Kidney capillary endothelial cell (primary cell): ENCODE results near the gene SLC25A15.
A peak's percentile ranks its signal among the peaks of the same experiment; 100 is the strongest.
"Not testable (repeated sequence)": the region's sequence is repeated elsewhere in the genome, so short reads cannot be mapped to it uniquely, and the experiment has no call there.

Source experiments
- DNase-seq: peaks from one replicate; pipeline ENCODE4 v3.0.0-alpha.2; 2018; ENCODE audit warnings: low spot score

SLC25A15 gene

DNA sequence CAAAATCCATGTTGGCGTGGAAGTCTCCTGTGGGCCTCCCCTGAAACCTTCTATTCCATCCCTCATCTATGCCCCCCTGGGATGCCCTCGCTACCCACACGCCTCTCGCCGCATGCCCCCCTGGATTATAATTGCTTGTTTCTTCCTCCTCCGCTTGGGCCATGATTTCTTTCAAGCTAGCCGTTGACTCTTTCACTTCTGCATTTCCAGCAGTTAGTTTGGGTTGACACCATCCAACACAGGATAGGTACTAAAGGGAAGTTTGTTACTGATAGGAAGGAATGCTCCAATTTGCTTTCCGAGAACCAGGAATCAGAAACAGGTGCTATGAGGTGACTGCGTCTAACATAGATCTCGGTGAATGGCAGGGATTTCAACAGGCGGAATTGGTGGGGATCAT lies 7.7 kb upstream of the SLC25A15 start:
- DNase-seq, result no peak

GRCh38 chr13:40782971-40783370 lies 6.4 kb upstream of the SLC25A15 start:
- not testable (repeated sequence) for DNase-seq

DNA sequence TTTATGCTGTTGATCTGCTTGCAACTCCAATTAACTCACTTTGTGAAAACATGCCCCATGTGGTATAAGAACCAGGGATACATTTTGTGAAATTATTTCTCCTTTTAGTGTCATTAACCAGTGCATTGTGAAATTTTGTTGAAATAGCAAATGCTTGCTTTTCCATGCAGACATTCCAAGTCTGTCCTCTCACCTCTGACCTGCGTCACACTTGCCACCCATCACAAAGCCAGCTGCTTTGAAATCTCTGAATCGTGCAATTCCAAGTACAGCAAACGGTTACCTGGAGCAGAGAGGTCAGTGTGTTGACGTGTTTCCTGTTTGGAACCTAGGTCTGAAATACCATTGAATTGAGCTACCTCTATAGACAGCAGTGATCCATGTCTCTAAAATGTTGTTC lies 4.9 kb upstream of the SLC25A15 start:
- DNase-seq, result no peak

DNA sequence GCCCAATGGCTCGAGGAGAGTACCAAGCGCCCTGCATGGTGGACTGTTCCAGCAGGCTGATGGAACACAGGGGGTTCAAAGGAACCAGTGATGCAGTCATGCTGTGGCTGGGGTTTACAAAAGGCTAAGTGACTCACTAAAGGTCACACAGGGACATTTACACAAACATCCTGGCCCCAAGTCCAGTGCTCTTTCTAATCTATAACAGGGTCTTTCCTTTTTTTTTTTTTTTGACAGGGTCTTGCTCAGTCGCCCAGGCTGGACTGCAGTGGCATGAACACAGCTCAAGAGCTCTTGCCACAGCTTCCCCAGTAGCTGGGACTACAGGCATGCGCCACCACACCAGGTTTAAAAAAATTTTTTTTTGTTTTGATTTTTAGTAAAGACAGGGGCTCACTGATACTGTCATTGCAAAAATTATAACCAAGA lies 2.8 kb upstream of the SLC25A15 start:
- peak; percentile 29 for DNase-seq

- no peak for DNase-seq
Measured at GRCh38 chr13:40787062-40787461, 2.3 kb upstream of the SLC25A15 start.

GRCh38 chr13:40788540-40789274 lies 704 bp upstream of the SLC25A15 start:
- not testable (repeated sequence) for DNase-seq

GRCh38 chr13:40790154-40790616 lies 774 bp downstream of the SLC25A15 start:
- DNase-seq, result no peak

- no peak for DNase-seq
Measured at GRCh38 chr13:40792284-40793051, 3.1 kb downstream of the SLC25A15 start.

DNA sequence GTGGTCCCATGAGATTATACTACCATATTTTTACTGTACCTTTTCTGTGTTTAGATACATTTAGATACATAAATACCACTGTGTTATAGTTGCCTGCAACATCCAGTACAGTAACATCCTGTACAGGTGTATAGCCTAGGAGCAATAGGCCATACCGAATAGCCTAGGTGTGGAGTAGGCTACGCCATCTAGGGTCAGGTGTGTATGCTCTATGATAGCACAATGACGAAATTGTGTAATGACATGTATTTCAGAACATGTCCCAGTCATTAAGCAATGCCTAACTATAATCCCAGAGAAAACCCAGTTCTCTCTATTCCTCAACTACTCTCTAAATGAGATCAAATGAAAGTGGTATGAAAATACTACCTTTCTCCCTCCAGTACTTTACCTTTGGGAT lies 3.9 kb downstream of the SLC25A15 start:
- DNase-seq, result no peak

- DNase-seq, result no peak
Measured at GRCh38 chr13:40794414-40795368, 5.3 kb downstream of the SLC25A15 start.

- DNase-seq, result no peak
Measured at GRCh38 chr13:40796649-40797048, 7.2 kb downstream of the SLC25A15 start.

GRCh38 chr13:40798380-40798779 lies 9.0 kb downstream of the SLC25A15 start:
- no peak for DNase-seq

DNA sequence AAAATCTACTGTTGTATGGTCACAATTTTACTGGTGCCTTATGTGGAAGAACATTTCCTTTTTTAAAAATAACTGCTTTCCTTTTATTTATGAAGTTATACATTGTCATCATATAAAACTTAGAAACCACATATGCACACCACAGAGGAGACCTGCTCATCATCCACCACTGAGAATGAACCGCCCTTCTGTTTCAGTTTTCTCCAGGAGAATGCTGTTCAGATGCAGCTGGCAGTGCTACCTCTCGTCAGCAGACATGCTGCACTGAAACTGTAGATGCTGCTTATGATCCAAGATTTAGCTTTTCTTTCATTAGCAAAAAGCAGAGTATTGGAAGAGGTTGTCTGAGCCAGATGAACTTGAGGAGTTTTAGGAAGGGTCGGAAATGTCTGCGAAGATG lies 10.1 kb downstream of the SLC25A15 start:
- DNase-seq, result no peak

DNA sequence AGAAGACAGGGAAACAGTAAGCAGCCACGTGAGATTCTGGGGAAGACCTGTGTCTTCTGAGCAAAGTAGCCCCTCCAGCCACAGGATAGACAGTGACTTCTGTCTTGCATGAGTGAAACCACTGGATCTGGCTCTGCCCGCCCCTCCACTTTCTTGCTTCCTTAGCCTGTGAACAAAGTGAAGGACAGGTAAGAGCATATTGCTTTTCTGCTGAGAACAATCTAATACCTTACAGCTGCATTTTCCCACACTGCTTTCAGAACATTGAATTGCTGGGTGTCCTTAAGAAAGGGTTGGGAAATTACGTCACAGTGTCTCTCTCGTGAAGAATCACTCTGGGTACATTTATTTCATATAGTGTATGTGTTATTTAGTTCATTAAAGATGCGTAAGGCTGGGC lies 11.1 kb downstream of the SLC25A15 start:
- no peak for DNase-seq

DNA sequence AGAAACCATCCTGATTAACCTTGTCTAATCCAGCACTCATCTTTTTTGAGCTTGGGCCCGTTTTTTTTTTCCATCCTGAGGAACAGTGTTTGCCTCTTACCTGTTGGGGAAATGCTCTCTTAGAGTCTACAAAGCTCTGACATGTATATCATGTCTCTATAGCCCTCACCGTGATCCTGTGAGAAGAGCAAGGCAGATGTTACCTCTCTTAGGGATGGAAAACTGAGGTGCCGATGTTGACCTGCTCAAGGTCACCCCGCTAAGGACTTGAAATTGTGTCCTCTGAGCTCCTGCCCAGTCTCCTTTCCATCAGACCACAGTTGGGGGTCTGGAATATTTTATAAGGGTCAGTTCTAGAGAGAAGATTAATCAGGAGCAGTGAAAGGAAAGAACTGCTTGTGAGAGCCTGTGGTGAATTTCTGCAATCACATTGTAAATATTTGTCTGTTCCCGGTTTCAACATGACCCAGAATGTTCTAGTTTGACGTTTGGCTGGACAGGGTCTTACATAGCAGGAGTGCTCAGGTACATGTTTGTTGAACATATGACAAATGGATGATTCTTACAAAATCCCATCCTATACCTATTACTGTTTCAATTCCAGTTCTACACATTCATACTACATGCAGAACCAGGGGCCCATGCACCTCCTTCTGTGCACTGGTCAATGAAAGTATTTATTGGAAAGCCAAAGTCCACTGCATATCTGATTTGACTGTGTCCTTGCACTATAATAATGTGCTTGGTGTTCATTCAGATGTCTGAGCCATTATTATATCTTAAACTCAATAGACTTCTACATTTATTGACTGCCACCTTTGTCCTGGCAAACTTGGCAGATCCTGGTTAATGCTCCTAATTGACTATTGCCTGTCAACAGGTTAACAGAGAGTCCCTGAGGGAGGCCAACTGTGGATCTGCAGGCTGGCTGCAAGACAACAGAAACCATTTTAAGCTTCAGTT lies 12.1 kb downstream of the SLC25A15 start:
- DNase-seq, result no peak

DNA sequence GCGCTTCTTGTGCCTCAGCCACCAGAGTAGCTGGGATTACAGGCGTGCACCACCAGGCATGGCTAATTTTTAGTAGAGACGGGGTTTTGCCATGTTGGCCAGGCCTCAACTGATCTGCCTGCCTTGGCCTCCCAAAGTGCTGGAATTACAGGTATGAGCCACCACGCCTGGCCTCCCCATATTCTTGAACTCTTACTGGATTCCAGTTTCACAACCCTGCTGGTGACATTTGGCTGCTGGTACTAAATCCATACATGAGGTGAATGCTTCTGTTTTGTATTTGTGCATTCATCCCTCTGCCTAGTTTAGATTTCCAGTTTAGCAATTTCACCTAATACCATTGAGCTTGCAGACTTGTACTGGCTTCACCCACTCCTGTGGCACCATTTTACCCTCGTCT lies 13.9 kb downstream of the SLC25A15 start:
- DNase-seq, result no peak

GRCh38 chr13:40806241-40806640 lies 16.8 kb downstream of the SLC25A15 start:
- DNase-seq, result no peak

GRCh38 chr13:40809471-40809870 lies 20.1 kb downstream of the SLC25A15 start:
- no peak for DNase-seq

DNA sequence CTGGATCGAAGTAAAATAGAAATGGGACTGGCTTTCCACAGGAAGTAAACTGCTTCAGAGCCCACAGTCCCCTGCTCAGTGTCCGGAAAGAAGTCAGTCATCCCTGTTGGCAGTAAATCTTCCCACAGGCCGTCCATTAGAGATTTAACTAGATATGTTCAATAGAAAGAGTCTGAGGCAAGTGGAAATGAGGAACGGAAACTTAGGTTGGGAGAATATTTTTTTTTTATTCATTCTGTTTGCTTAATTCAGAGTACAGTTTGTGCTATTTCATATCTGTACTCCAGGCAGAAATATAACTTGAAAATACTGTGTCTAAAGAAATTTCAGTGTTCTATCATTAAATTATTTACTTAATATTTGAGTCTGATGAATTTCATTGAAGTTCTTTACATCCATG lies 22.7 kb downstream of the SLC25A15 start:
- DNase-seq, result no peak

- no peak for DNase-seq
Measured at GRCh38 chr13:40812724-40813445, 23.5 kb downstream of the SLC25A15 start.
